H9 (cell line): ENCODE measurements around the gene LEF1. TPM values are rescaled to one million over a fixed set of nuclear protein-coding genes. Genes with fewer than 3 reads are reported as not detected.

Source experiments
- DNase-seq: peaks from one replicate; pipeline ENCODE4 v3.0.0-alpha.2; 2017
- H2AFZ ChIP-seq: one replicate; pipeline ENCODE4 v1.6.1; 2013; ENCODE audit warnings: mild to moderate bottlenecking, low read length, control low read depth, moderate library complexity
- H2AK5ac ChIP-seq: 2 replicates; pipeline ENCODE4 v1.6.1; 2013; ENCODE audit warnings: low read length, control low read depth, mixed read lengths; ENCODE audit not compliant: insufficient read length
- H2BK120ac ChIP-seq: one replicate; pipeline ENCODE4 v1.6.1; 2013; ENCODE audit warnings: low read depth, mild to moderate bottlenecking, low read length, control low read depth, inconsistent platforms; ENCODE audit not compliant: poor library complexity, severe bottlenecking
- H2BK12ac ChIP-seq: 2 replicates; pipeline ENCODE4 v1.6.1; 2013; ENCODE audit warnings: low read length, control low read depth, mixed read lengths, low read depth; ENCODE audit not compliant: insufficient read length
- H2BK15ac ChIP-seq: 2 replicates; pipeline ENCODE4 v1.6.1; 2013; ENCODE audit warnings: low read depth, low read length, control low read depth
- H2BK20ac ChIP-seq: one replicate; pipeline ENCODE4 v1.6.1; 2013; ENCODE audit warnings: low read depth, mild to moderate bottlenecking, low read length, control low read depth, inconsistent platforms; ENCODE audit not compliant: poor library complexity, severe bottlenecking
- H2BK5ac ChIP-seq: 2 replicates; pipeline ENCODE4 v1.6.1; 2013; ENCODE audit warnings: low read length, control low read depth, mixed read lengths; ENCODE audit not compliant: insufficient read length
- H3K14ac ChIP-seq: 2 replicates; pipeline ENCODE4 v1.6.1; 2013; ENCODE audit warnings: low read length, control low read depth; ENCODE audit not compliant: insufficient read depth
- H3K18ac ChIP-seq: 2 replicates; pipeline ENCODE4 v1.6.1; 2013; ENCODE audit warnings: low read depth, mild to moderate bottlenecking, mixed read lengths, low read length, control low read depth; ENCODE audit not compliant: insufficient read length
- H3K23ac ChIP-seq: 2 replicates; pipeline ENCODE4 v1.6.1; 2013; ENCODE audit warnings: low read length, control low read depth, mixed read lengths, low read depth; ENCODE audit not compliant: insufficient read length
- H3K23me2 ChIP-seq: 2 replicates; pipeline ENCODE4 v1.6.1; 2013; ENCODE audit warnings: low read depth, mild to moderate bottlenecking, mixed read lengths, low read length, control low read depth; ENCODE audit not compliant: insufficient read length, poor library complexity, severe bottlenecking
- H3K27ac ChIP-seq: 2 replicates; pipeline ENCODE4 v1.5.1; 2013; ENCODE audit warnings: low read length, control low read depth, mixed read lengths, low read depth; ENCODE audit not compliant: insufficient read length
- H3K27me3 ChIP-seq: 2 replicates; pipeline ENCODE4 v1.6.1; 2013; ENCODE audit warnings: low read length, control low read depth, inconsistent platforms; ENCODE audit not compliant: insufficient read depth
- H3K4ac ChIP-seq: 2 replicates; pipeline ENCODE4 v1.6.1; 2013; ENCODE audit warnings: low read depth, mild to moderate bottlenecking, control low read depth, inconsistent platforms, low read length, moderate library complexity
- H3K4me1 ChIP-seq: 2 replicates; pipeline ENCODE4 v1.6.1; 2013; ENCODE audit warnings: low read length, control low read depth, inconsistent platforms; ENCODE audit not compliant: insufficient read depth
- H3K4me2 ChIP-seq: 2 replicates; pipeline ENCODE4 v1.6.1; 2013; ENCODE audit warnings: low read length, control low read depth, mixed read lengths; ENCODE audit not compliant: insufficient read length, insufficient read depth
- H3K56ac ChIP-seq: 2 replicates; pipeline ENCODE4 v1.6.1; 2013; ENCODE audit warnings: low read depth, mild to moderate bottlenecking, mixed read lengths, low read length, control low read depth; ENCODE audit not compliant: insufficient read length
- H3K79me1 ChIP-seq: 2 replicates; pipeline ENCODE4 v1.6.1; 2013; ENCODE audit warnings: low read depth, mild to moderate bottlenecking, moderate library complexity, low read length, control low read depth, inconsistent platforms; ENCODE audit not compliant: insufficient read depth, poor library complexity, severe bottlenecking
- H3K79me2 ChIP-seq: 2 replicates; pipeline ENCODE4 v1.6.1; 2013; ENCODE audit warnings: low read length, control low read depth, inconsistent platforms; ENCODE audit not compliant: insufficient read depth
- H3K9ac ChIP-seq: 2 replicates; pipeline ENCODE4 v1.6.1; 2013; ENCODE audit warnings: low read length, control low read depth, mixed read lengths; ENCODE audit not compliant: insufficient read length; ENCODE audit errors: extremely low read depth
- H3K9me3 ChIP-seq: one replicate; pipeline ENCODE4 v1.6.1; 2013; ENCODE audit warnings: low read depth, low read length, inconsistent platforms; ENCODE audit not compliant: control insufficient read depth
- H3T11ph ChIP-seq: one replicate; pipeline ENCODE4 v1.6.1; 2013; ENCODE audit warnings: mild to moderate bottlenecking, low read length, control low read depth, inconsistent platforms
- H4K20me1 ChIP-seq: one replicate; pipeline ENCODE4 v1.6.1; 2013; ENCODE audit not compliant: control insufficient read depth, insufficient read length, insufficient read depth
- H4K5ac ChIP-seq: 2 replicates; pipeline ENCODE4 v1.6.1; 2013; ENCODE audit warnings: low read depth, mild to moderate bottlenecking, mixed read lengths, low read length, control low read depth; ENCODE audit not compliant: insufficient read length
- H4K8ac ChIP-seq: replicated peaks from 2 replicates; pipeline ENCODE4 v1.6.1; 2013; ENCODE audit warnings: low read length, control low read depth, mixed read lengths, low read depth; ENCODE audit not compliant: insufficient read length
- H4K91ac ChIP-seq: 2 replicates; pipeline ENCODE4 v1.6.1; 2013; ENCODE audit warnings: low read depth, mild to moderate bottlenecking, moderate library complexity, mixed read lengths, low read length, control low read depth; ENCODE audit not compliant: insufficient read length
- H3K27ac Mint-ChIP-seq, 3 experiments: 2 replicates in 2 of 3; 3 replicates in 1 of 3; pipeline ENCODE4 v1.8.0; 2020 to 2021; ENCODE audit warnings: mixed read lengths in 3 of 3, mild to moderate bottlenecking in 1 of 3, moderate library complexity in 1 of 3
- H3K27me3 Mint-ChIP-seq: 2 replicates; pipeline ENCODE4 v1.8.0; 2021; ENCODE audit warnings: low read depth, mild to moderate bottlenecking, moderate library complexity, mixed read lengths
- H3K36me3 Mint-ChIP-seq, 3 experiments: 2 replicates in 2 of 3; 3 replicates in 1 of 3; pipeline ENCODE4 v1.8.0; 2020 to 2021; ENCODE audit warnings: low read depth in 3 of 3, mixed read lengths in 3 of 3; ENCODE audit not compliant: insufficient read depth in 1 of 3
- H3K4me1 Mint-ChIP-seq, 2 experiments: 2 replicates each; pipeline ENCODE4 v1.8.0; 2020; ENCODE audit warnings: mixed read lengths in 2 of 2
- H3K4me3 Mint-ChIP-seq, 2 experiments: 2 replicates in 1 of 2; 3 replicates in 1 of 2; pipeline ENCODE4 v1.8.0; 2020 to 2021; ENCODE audit warnings: mild to moderate bottlenecking in 2 of 2, mixed read lengths in 2 of 2, moderate library complexity in 1 of 2
- H3K9me3 Mint-ChIP-seq, 2 experiments: 2 replicates in 1 of 2; 3 replicates in 1 of 2; pipeline ENCODE4 v1.8.0; 2020; ENCODE audit warnings: mild to moderate bottlenecking in 2 of 2, mixed read lengths in 2 of 2, moderate library complexity in 1 of 2
- WGBS: extraction: QIAGEN DNeasy Blood & Tissue Kit; methylation state at CpG from one replicate; pipeline ENCODE4 v1.1.7; 2013; ENCODE audit warnings: missing lambda C conversion rate, low lambda C conversion rate, mixed read lengths; ENCODE audit not compliant: insufficient read length; ENCODE audit errors: extremely low coverage; 5-methylcytosine and 5-hydroxymethylcytosine counted together
- total RNA-seq: library from RNA; stranded (reverse); gene quantifications from 2 replicates; pipeline ENCODE4 v1.2.1, GENCODE V29; 2021
- TF ChIP-seq, protein P1 (sequence below): fragments of 200-600 bp; sonication (generic); conservative IDR thresholded peaks from 3 replicates; pipeline ENCODE4 v1.8.0; 2021; ENCODE audit warnings: antibody characterized with exemption, mild to moderate bottlenecking

LEF1 gene
- total RNA-seq, 1 experiment from 2014 or later = 2.5 TPM

GRCh38 chr4:108170631-108171338 is 2.1 kb upstream of the LEF1 start:
- H3K27me3 ChIP-seq = peaks cover 84% of the 10 kb centered on the region
- no peak overlapping the region for H3K23ac ChIP-seq
- Mint-ChIP-seq H3K4me3 (peak overlapping the region; percentile 50 to 83), H3K36me3 (peaks cover 0 to 1% (median 0%) of the 10 kb centered on the region in 3 experiments; a peak in 1 of 7 replicates), H3K27me3 (peaks cover 97% of the 10 kb centered on the region), H3K27ac (0 out of 7 replicates have a peak overlapping the region, but pooled peaks of 1 of the 3 experiments have one; percentile 44), H3K4me1 (peaks cover 43 to 56% of the 10 kb centered on the region in 2 experiments), H3K9me3 (peaks cover 0 to 6% of the 10 kb centered on the region in 2 experiments; a peak in 3 of 5 replicates)
- no peak overlapping the region for H2BK5ac ChIP-seq
- no peaks in the 10 kb centered on the region for H4K20me1 ChIP-seq
- H3T11ph ChIP-seq = no peak overlapping the region
- TF ChIP-seq, protein P1, sequence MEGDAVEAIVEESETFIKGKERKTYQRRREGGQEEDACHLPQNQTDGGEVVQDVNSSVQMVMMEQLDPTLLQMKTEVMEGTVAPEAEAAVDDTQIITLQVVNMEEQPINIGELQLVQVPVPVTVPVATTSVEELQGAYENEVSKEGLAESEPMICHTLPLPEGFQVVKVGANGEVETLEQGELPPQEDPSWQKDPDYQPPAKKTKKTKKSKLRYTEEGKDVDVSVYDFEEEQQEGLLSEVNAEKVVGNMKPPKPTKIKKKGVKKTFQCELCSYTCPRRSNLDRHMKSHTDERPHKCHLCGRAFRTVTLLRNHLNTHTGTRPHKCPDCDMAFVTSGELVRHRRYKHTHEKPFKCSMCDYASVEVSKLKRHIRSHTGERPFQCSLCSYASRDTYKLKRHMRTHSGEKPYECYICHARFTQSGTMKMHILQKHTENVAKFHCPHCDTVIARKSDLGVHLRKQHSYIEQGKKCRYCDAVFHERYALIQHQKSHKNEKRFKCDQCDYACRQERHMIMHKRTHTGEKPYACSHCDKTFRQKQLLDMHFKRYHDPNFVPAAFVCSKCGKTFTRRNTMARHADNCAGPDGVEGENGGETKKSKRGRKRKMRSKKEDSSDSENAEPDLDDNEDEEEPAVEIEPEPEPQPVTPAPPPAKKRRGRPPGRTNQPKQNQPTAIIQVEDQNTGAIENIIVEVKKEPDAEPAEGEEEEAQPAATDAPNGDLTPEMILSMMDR = no peak
- no peak overlapping the region for H3K56ac ChIP-seq
- H3K27ac ChIP-seq = no peak overlapping the region
- no peaks in the 10 kb centered on the region for H3K79me2 ChIP-seq
- no peaks in the 10 kb centered on the region for H3K9me3 ChIP-seq
- no peaks in the 10 kb centered on the region for H3K79me1 ChIP-seq
- no CpG with 5 or more reads among the region's 8 CpGs for WGBS
- H3K4me1 ChIP-seq = peaks cover 4% of the 10 kb centered on the region
- peak overlapping the region; percentile 67 for H3K4me2 ChIP-seq
- no peak overlapping the region for H2BK15ac ChIP-seq
- no peak overlapping the region for H4K91ac ChIP-seq
- peaks cover 39% of the 10 kb centered on the region for H3K23me2 ChIP-seq
- DNase-seq = no peak
- H4K5ac ChIP-seq = no peak overlapping the region
- H2BK120ac ChIP-seq = no peak overlapping the region
- no peak overlapping the region for H4K8ac ChIP-seq
- H3K14ac ChIP-seq = no peak overlapping the region
- no peak overlapping the region for H3K9ac ChIP-seq
- H2AK5ac ChIP-seq = no peak overlapping the region
- H3K18ac ChIP-seq = no peak overlapping the region
- no peak overlapping the region for H2AFZ ChIP-seq
- H2BK12ac ChIP-seq = no peak overlapping the region
- H2BK20ac ChIP-seq = no peak overlapping the region
- no peak overlapping the region for H3K4ac ChIP-seq
